Upper lobe of left lung (tissue), 4 donors: ENCODE data around the gene GRAMD4.

ENCODE experiments used
- EP300 ChIP-seq, 4 donors: sonication (generic); formaldehyde crosslinking; IDR thresholded peaks; one replicate each; pipeline ENCODE4 v1.5.1; 2017; ENCODE audit warnings: antibody characterized with exemption in 4 of 4, control low read depth in 2 of 4
- POLR2A ChIP-seq, 4 donors: fragments of 450-650 bp; IDR thresholded peaks; one replicate each; pipeline ENCODE4 v1.5.1; 2016 to 2017; ENCODE audit warnings: antibody characterized with exemption in 4 of 4, mild to moderate bottlenecking in 2 of 4
- POLR2AphosphoS5 ChIP-seq, 2 donors: sonication (generic); formaldehyde crosslinking; IDR thresholded peaks; one replicate each; pipeline ENCODE4 v1.5.1; 2017; ENCODE audit warnings: antibody characterized with exemption in 2 of 2
- TF ChIP-seq, protein P1 (sequence below), 6 experiments: fragments of 450-650 bp in 4 of 6; fragments of 200-600 bp in 2 of 6; sonication (generic) in 2 of 6; IDR thresholded peaks; one replicate each; pipeline ENCODE4 v1.5.1; 2016 to 2019; ENCODE audit warnings: antibody characterized with exemption in 6 of 6

DNA sequence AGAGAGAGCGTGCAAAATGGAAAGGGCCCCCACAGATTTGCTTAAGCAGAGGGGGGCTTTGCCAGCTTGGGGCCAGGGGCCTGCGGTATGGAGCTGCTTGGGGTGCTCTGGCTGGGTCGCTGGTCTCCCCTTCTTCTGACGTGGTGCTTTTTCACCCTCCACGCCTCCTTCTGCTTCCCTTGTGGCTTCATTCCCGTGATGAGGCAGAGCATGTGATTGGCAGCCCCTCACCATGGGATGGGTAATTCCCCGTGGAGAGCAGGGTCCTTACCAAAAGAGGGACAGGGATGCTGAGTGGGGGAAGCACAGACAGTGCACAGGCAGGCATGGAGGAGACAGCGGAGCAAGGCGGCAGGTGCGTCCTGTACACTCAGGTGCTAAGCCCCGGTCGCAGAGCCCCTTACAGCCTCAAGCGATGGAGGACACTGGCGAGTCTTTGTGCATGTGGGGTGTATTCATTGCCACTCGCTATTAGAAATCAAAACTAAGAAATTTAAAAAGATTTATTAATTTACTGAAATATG, 19.9 kb upstream of the GRAMD4 start:
- TF ChIP-seq, protein P1, sequence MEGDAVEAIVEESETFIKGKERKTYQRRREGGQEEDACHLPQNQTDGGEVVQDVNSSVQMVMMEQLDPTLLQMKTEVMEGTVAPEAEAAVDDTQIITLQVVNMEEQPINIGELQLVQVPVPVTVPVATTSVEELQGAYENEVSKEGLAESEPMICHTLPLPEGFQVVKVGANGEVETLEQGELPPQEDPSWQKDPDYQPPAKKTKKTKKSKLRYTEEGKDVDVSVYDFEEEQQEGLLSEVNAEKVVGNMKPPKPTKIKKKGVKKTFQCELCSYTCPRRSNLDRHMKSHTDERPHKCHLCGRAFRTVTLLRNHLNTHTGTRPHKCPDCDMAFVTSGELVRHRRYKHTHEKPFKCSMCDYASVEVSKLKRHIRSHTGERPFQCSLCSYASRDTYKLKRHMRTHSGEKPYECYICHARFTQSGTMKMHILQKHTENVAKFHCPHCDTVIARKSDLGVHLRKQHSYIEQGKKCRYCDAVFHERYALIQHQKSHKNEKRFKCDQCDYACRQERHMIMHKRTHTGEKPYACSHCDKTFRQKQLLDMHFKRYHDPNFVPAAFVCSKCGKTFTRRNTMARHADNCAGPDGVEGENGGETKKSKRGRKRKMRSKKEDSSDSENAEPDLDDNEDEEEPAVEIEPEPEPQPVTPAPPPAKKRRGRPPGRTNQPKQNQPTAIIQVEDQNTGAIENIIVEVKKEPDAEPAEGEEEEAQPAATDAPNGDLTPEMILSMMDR (IDR thresholded peaks at IDR 0.05): no peak
- TF ChIP-seq POLR2A (IDR thresholded peaks at IDR 0.05) (peak in 1 of 4 donors; percentile 24), EP300 (IDR thresholded peaks at IDR 0.05) (no peak), POLR2AphosphoS5 (IDR thresholded peaks at IDR 0.05) (no peak)
